K562 (cell line): ENCODE results near the gene JMJD1C. TPM values are rescaled to one million over a fixed set of nuclear protein-coding genes. Genes with fewer than 3 reads are reported as not detected.

Experiments
- BRD9 ChIP-seq: fragments of 450-650 bp; IDR thresholded peaks from 2 replicates; pipeline ENCODE4 v1.6.1; 2018; ENCODE audit warnings: low read depth; ENCODE audit not compliant: partially characterized antibody
- C11orf30 ChIP-seq: fragments of 450-650 bp; IDR thresholded peaks from 2 replicates; pipeline ENCODE4 v1.6.1; 2016; ENCODE audit warnings: low read depth, mild to moderate bottlenecking
- ESRRB ChIP-seq: fragments of 250-450 bp; sonication (Bioruptor Pico); IDR thresholded peaks from 2 replicates; pipeline ENCODE4 v1.5.0; 2020; ENCODE audit warnings: mild to moderate bottlenecking, moderate library complexity, borderline replicate concordance
- HDAC6 ChIP-seq: IDR thresholded peaks from 2 replicates; pipeline ENCODE4 v1.6.1; 2012; ENCODE audit warnings: low read depth, mild to moderate bottlenecking, control low read depth, inconsistent platforms, low read length, moderate library complexity
- HOXB6 ChIP-seq: fragments of 250-450 bp; sonication (Bioruptor Pico); IDR thresholded peaks from 2 replicates; pipeline ENCODE4 v1.5.1; 2022; ENCODE audit warnings: mild to moderate bottlenecking, borderline replicate concordance
- MEF2D ChIP-seq: conservative IDR thresholded peaks from 2 replicates; pipeline ENCODE4 v1.6.1; 2016; ENCODE audit warnings: low read depth, missing genetic modification characterization, missing compliant biosample characterization
- MTF1 ChIP-seq: fragments of 250-450 bp; sonication (Bioruptor Pico); IDR thresholded peaks from 2 replicates; pipeline ENCODE4 v1.9.0; 2021; ENCODE audit warnings: moderate library complexity, mild to moderate bottlenecking, inconsistent platforms, borderline replicate concordance
- PURB ChIP-seq: sonication (generic); formaldehyde crosslinking; IDR thresholded peaks from 2 replicates; pipeline ENCODE4 v1.9.0; 2021; ENCODE audit warnings: low read depth, mild to moderate bottlenecking, missing genetic modification reagents
- SAFB ChIP-seq: fragments of 200-400 bp; formaldehyde crosslinking; IDR thresholded peaks from 2 replicates; pipeline ENCODE4 v1.6.1; 2017; ENCODE audit warnings: low read depth, low read length, borderline replicate concordance
- SIX5 ChIP-seq, 2 experiments: IDR thresholded peaks; 2 replicates each; pipeline ENCODE4 v1.6.1; 2011; ENCODE audit warnings: low read length in 2 of 2, borderline replicate concordance in 1 of 2, low read depth in 1 of 2, mild to moderate bottlenecking in 1 of 2, moderate library complexity in 1 of 2; ENCODE audit not compliant: insufficient read depth in 1 of 2
- STAT5B ChIP-seq: fragments of 250-450 bp; sonication (Bioruptor Pico); IDR thresholded peaks from 2 replicates; pipeline ENCODE4 v1.8.0; 2021; ENCODE audit warnings: mild to moderate bottlenecking, inconsistent platforms
- polyA plus RNA-seq, 8 experiments: library from polyadenylated mRNA; depleted of rRNA in 4 of 8; stranded (reverse) in 5 of 8; unstranded in 3 of 8; fragments of >200 nt; fragmentation: Nextera tagmentation in 2 of 8; fragmentation: Illumina TruSeq in 1 of 8; extraction: Ambion mirVana in 2 of 8; extraction: Trizol in 1 of 8; gene quantifications; 2 replicates each; pipeline versions ENCODE4 v1.2.1 to v1.2.3, GENCODE V29; 2011 to 2014; ENCODE audit warnings: inconsistent platforms in 1 of 8, missing spikeins in 1 of 8
- total RNA-seq, 7 experiments: library from RNA; depleted of rRNA in 6 of 7; stranded (reverse); fragments of >200 nt in 6 of 7; fragmentation: Illumina TruSeq in 2 of 7; extraction: Trizol in 2 of 7; gene quantifications; 2 replicates each; pipeline versions ENCODE4 v1.2.1 to v1.2.3, GENCODE V29; 2011 to 2021; ENCODE audit warnings: low replicate concordance in 1 of 7
- TF ChIP-seq, protein P1 (sequence below), 2 experiments: fragments of 450-650 bp in 1 of 2; sonication (generic) in 1 of 2; formaldehyde crosslinking; conservative IDR thresholded peaks; 2 replicates each; pipeline versions ENCODE4 v1.4.0 to v1.8.1; 2020 to 2022; ENCODE audit warnings: mild to moderate bottlenecking in 1 of 2, missing genetic modification reagents in 1 of 2
- TF ChIP-seq, protein P2 (sequence below): fragments of 250-450 bp; sonication (Bioruptor Pico); IDR thresholded peaks from 2 replicates; pipeline ENCODE4 v1.4.0; 2020; ENCODE audit warnings: mild to moderate bottlenecking, moderate library complexity, borderline replicate concordance
- TF ChIP-seq, protein P3 (sequence below): fragments of 450-650 bp; IDR thresholded peaks from 2 replicates; pipeline ENCODE4 v1.6.1; 2018; ENCODE audit warnings: mild to moderate bottlenecking, low read depth; ENCODE audit not compliant: partially characterized antibody
- TF ChIP-seq, protein P4 (sequence below): sonication (generic); formaldehyde crosslinking; IDR thresholded peaks from 2 replicates; pipeline ENCODE4 v1.8.1; 2022; ENCODE audit warnings: missing genetic modification reagents
- TF ChIP-seq, protein P5 (sequence below): fragments of 450-650 bp; IDR thresholded peaks from 2 replicates; pipeline ENCODE4 v1.6.1; 2017; ENCODE audit warnings: antibody characterized with exemption, mild to moderate bottlenecking

The JMJD1C gene
- total and polyA plus RNA-seq, 9 of the 15 experiments (the other 6 are each of a cell fraction or from before 2014, with no cell fraction given), result 25.3 to 68.0 (median 47.2) TPM

DNA sequence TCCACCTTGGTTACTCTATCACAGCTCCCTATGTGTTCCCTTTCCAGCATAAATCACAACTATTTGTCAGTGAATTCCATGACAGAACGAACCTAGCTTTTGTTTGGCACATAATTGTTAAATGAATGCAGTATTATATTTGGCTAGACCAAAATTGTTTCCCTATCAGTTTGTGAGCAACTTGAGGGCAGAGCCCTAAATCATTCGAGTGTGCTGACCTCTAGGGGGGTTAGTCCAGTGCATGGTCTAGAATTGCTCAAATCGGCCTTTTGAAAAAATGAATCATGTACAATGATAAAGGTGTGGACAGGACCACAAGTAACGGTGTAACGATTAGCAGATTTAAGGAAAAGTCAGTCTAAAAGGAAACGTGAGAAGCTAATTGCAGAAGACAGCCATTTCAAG is 333.1 kb downstream of the JMJD1C start (continued):
- TF ChIP-seq MTF1 (CRISPR knock-in tag) (no peak), BRD9 (no peak), HOXB6 (CRISPR knock-in tag) (no peak), SAFB (no peak), HDAC6 (no peak), MEF2D (tag) (peak; percentile 81), STAT5B (CRISPR knock-in tag) (no peak), SIX5 (IDR thresholded peaks at IDR 0.05; ENCODE audit: borderline replicate concordance in 1 of 2, insufficient read depth in 1 of 2, low read depth in 1 of 2, low read length in 2 of 2) (no peak), PURB (CRISPR knock-in tag) (no peak), C11orf30 (no peak), ESRRB (CRISPR knock-in tag) (no peak)
- TF ChIP-seq, protein P1, sequence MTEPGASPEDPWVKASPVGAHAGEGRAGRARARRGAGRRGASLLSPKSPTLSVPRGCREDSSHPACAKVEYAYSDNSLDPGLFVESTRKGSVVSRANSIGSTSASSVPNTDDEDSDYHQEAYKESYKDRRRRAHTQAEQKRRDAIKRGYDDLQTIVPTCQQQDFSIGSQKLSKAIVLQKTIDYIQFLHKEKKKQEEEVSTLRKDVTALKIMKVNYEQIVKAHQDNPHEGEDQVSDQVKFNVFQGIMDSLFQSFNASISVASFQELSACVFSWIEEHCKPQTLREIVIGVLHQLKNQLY (CRISPR knock-in tag; conservative IDR thresholded peaks at IDR 0.05), result no peak
- TF ChIP-seq, protein P2, sequence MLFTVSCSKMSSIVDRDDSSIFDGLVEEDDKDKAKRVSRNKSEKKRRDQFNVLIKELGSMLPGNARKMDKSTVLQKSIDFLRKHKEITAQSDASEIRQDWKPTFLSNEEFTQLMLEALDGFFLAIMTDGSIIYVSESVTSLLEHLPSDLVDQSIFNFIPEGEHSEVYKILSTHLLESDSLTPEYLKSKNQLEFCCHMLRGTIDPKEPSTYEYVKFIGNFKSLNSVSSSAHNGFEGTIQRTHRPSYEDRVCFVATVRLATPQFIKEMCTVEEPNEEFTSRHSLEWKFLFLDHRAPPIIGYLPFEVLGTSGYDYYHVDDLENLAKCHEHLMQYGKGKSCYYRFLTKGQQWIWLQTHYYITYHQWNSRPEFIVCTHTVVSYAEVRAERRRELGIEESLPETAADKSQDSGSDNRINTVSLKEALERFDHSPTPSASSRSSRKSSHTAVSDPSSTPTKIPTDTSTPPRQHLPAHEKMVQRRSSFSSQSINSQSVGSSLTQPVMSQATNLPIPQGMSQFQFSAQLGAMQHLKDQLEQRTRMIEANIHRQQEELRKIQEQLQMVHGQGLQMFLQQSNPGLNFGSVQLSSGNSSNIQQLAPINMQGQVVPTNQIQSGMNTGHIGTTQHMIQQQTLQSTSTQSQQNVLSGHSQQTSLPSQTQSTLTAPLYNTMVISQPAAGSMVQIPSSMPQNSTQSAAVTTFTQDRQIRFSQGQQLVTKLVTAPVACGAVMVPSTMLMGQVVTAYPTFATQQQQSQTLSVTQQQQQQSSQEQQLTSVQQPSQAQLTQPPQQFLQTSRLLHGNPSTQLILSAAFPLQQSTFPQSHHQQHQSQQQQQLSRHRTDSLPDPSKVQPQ (CRISPR knock-in tag), result no peak
- TF ChIP-seq, protein P3, sequence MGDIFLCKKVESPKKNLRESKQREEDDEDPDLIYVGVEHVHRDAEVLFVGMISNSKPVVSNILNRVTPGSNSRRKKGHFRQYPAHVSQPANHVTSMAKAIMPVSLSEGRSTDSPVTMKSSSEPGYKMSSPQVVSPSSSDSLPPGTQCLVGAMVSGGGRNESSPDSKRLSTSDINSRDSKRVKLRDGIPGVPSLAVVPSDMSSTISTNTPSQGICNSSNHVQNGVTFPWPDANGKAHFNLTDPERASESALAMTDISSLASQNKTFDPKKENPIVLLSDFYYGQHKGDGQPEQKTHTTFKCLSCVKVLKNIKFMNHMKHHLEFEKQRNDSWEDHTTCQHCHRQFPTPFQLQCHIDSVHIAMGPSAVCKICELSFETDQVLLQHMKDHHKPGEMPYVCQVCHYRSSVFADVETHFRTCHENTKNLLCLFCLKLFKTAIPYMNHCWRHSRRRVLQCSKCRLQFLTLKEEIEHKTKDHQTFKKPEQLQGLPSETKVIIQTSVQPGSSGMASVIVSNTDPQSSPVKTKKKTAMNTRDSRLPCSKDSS, result no peak
- TF ChIP-seq, protein P4, sequence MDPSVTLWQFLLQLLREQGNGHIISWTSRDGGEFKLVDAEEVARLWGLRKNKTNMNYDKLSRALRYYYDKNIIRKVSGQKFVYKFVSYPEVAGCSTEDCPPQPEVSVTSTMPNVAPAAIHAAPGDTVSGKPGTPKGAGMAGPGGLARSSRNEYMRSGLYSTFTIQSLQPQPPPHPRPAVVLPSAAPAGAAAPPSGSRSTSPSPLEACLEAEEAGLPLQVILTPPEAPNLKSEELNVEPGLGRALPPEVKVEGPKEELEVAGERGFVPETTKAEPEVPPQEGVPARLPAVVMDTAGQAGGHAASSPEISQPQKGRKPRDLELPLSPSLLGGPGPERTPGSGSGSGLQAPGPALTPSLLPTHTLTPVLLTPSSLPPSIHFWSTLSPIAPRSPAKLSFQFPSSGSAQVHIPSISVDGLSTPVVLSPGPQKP (CRISPR knock-in tag), result no peak
- TF ChIP-seq, protein P5, sequence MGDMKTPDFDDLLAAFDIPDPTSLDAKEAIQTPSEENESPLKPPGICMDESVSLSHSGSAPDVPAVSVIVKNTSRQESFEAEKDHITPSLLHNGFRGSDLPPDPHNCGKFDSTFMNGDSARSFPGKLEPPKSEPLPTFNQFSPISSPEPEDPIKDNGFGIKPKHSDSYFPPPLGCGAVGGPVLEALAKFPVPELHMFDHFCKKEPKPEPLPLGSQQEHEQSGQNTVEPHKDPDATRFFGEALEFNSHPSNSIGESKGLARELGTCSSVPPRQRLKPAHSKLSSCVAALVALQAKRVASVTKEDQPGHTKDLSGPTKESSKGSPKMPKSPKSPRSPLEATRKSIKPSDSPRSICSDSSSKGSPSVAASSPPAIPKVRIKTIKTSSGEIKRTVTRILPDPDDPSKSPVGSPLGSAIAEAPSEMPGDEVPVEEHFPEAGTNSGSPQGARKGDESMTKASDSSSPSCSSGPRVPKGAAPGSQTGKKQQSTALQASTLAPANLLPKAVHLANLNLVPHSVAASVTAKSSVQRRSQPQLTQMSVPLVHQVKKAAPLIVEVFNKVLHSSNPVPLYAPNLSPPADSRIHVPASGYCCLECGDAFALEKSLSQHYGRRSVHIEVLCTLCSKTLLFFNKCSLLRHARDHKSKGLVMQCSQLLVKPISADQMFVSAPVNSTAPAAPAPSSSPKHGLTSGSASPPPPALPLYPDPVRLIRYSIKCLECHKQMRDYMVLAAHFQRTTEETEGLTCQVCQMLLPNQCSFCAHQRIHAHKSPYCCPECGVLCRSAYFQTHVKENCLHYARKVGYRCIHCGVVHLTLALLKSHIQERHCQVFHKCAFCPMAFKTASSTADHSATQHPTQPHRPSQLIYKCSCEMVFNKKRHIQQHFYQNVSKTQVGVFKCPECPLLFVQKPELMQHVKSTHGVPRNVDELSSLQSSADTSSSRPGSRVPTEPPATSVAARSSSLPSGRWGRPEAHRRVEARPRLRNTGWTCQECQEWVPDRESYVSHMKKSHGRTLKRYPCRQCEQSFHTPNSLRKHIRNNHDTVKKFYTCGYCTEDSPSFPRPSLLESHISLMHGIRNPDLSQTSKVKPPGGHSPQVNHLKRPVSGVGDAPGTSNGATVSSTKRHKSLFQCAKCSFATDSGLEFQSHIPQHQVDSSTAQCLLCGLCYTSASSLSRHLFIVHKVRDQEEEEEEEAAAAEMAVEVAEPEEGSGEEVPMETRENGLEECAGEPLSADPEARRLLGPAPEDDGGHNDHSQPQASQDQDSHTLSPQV, result peak; percentile 92
